GM23338 (cell line): Measurements from ENCODE around the gene SLC1A4. TPM values are rescaled to one million over a fixed set of nuclear protein-coding genes. Genes with fewer than 3 reads are reported as not detected.

ENCODE experiments used
- ATAC-seq: fragments of 200-7000 bp; cut with Tn5 transposase; 3 replicates; pipeline ENCODE4 v1.9.1; 2020
- DNase-seq: peaks from one replicate; pipeline ENCODE4 v3.0.0-alpha.2; 2015; ENCODE audit warnings: low spot score
- H2AFZ ChIP-seq: fragments of 200-600 bp; sonication (generic); 2 replicates; pipeline ENCODE4 v1.8.0; 2016; ENCODE audit warnings: antibody characterized with exemption, mild to moderate bottlenecking, moderate library complexity
- H3F3A ChIP-seq: fragments of 200-600 bp; sonication (generic); replicated peaks from 2 replicates; pipeline ENCODE4 v1.8.0; 2017; ENCODE audit warnings: antibody characterized with exemption, mixed run types, low read depth
- H3K27ac ChIP-seq: fragments of 200-600 bp; sonication (generic); 2 replicates; pipeline ENCODE4 v1.6.1; 2016; ENCODE audit warnings: low read depth
- H3K27me3 ChIP-seq: fragments of 200-600 bp; sonication (generic); 2 replicates; pipeline ENCODE4 v1.8.0; 2016; ENCODE audit warnings: mild to moderate bottlenecking, mixed run types, moderate library complexity; ENCODE audit not compliant: insufficient read depth
- H3K36me3 ChIP-seq: fragments of 200-600 bp; sonication (generic); 2 replicates; pipeline ENCODE4 v1.8.0; 2016; ENCODE audit warnings: mild to moderate bottlenecking; ENCODE audit not compliant: insufficient read depth
- H3K4me1 ChIP-seq: fragments of 200-600 bp; sonication (generic); 2 replicates; pipeline ENCODE4 v1.8.0; 2016; ENCODE audit warnings: mild to moderate bottlenecking, moderate library complexity; ENCODE audit not compliant: insufficient read depth
- H3K4me2 ChIP-seq: fragments of 200-600 bp; sonication (generic); 2 replicates; pipeline ENCODE4 v1.7.1; 2017; ENCODE audit warnings: mixed run types
- H3K4me3 ChIP-seq: fragments of 200-600 bp; sonication (generic); 2 replicates; pipeline ENCODE4 v1.6.1; 2016; ENCODE audit warnings: mixed run types
- H3K79me2 ChIP-seq: fragments of 200-600 bp; sonication (generic); replicated peaks from 2 replicates; pipeline ENCODE4 v1.8.0; 2017; ENCODE audit warnings: mild to moderate bottlenecking; ENCODE audit not compliant: insufficient read depth
- H3K9me2 ChIP-seq: fragments of 200-600 bp; sonication (generic); 2 replicates; pipeline ENCODE4 v1.8.0; 2017; ENCODE audit not compliant: insufficient read depth
- H4K20me1 ChIP-seq: fragments of 200-600 bp; sonication (generic); replicated peaks from 2 replicates; pipeline ENCODE4 v1.8.0; 2017; ENCODE audit warnings: mild to moderate bottlenecking; ENCODE audit not compliant: insufficient read depth
- H3K27ac Mint-ChIP-seq: 2 replicates; pipeline ENCODE4 v1.8.0; 2020; ENCODE audit warnings: inconsistent platforms, mild to moderate bottlenecking, moderate library complexity, mixed read lengths
- H3K27me3 Mint-ChIP-seq: 3 replicates; pipeline ENCODE4 v1.8.0; 2022; ENCODE audit warnings: low read depth, mild to moderate bottlenecking, moderate library complexity, mixed read lengths, inconsistent platforms; ENCODE audit not compliant: insufficient read depth, poor library complexity
- H3K36me3 Mint-ChIP-seq: 3 replicates; pipeline ENCODE4 v1.8.0; 2021; ENCODE audit warnings: low read depth, mild to moderate bottlenecking, inconsistent platforms, moderate library complexity, mixed read lengths
- H3K4me1 Mint-ChIP-seq: 3 replicates; pipeline ENCODE4 v1.8.0; 2020; ENCODE audit warnings: mild to moderate bottlenecking, inconsistent platforms, mixed read lengths
- H3K4me3 Mint-ChIP-seq: 3 replicates; pipeline ENCODE4 v1.8.0; 2021; ENCODE audit warnings: moderate library complexity, mild to moderate bottlenecking, inconsistent platforms, mixed read lengths
- H3K9me3 Mint-ChIP-seq: 3 replicates; pipeline ENCODE4 v1.8.0; 2020; ENCODE audit warnings: moderate library complexity, mild to moderate bottlenecking, inconsistent platforms, mixed read lengths
- CREB1 ChIP-seq: fragments of 250-450 bp; sonication (Bioruptor Pico); IDR thresholded peaks from 2 replicates; pipeline ENCODE4 v1.5.0; 2020; ENCODE audit warnings: low read depth, mild to moderate bottlenecking, moderate library complexity
- ETS1 ChIP-seq: IDR thresholded peaks from 2 replicates; pipeline ENCODE4 v1.6.1; 2016; ENCODE audit warnings: antibody characterized with exemption
- EZH2 ChIP-seq: fragments of 200-600 bp; sonication (generic); IDR thresholded peaks from one replicate; pipeline ENCODE4 v1.8.0; 2017; ENCODE audit warnings: antibody characterized with exemption, mild to moderate bottlenecking, low read depth; ENCODE audit not compliant: unreplicated experiment
- EZH2phosphoT487 ChIP-seq: fragments of 200-600 bp; sonication (generic); IDR thresholded peaks from one replicate; pipeline ENCODE4 v1.8.1; 2018; ENCODE audit warnings: antibody characterized with exemption; ENCODE audit not compliant: unreplicated experiment
- JUNB ChIP-seq: IDR thresholded peaks from one replicate; pipeline ENCODE4 v1.6.1; 2016; ENCODE audit warnings: antibody characterized with exemption; ENCODE audit not compliant: unreplicated experiment
- NANOG ChIP-seq: IDR thresholded peaks from 2 replicates; pipeline ENCODE4 v1.6.1; 2016; ENCODE audit warnings: antibody characterized with exemption, borderline replicate concordance
- POLR2AphosphoS5 ChIP-seq: IDR thresholded peaks from 2 replicates; pipeline ENCODE4 v1.6.1; 2016; ENCODE audit warnings: antibody characterized with exemption, low read depth
- REST ChIP-seq: IDR thresholded peaks from one replicate; pipeline ENCODE4 v1.6.1; 2018; ENCODE audit warnings: antibody characterized with exemption; ENCODE audit not compliant: unreplicated experiment
- STAT1 ChIP-seq: IDR thresholded peaks from one replicate; pipeline ENCODE4 v1.6.1; 2016; ENCODE audit warnings: antibody characterized with exemption; ENCODE audit not compliant: unreplicated experiment
- ZNF114 ChIP-seq: fragments of 250-450 bp; sonication (Bioruptor Pico); IDR thresholded peaks from 2 replicates; pipeline ENCODE4 v1.5.0; 2020; ENCODE audit warnings: mild to moderate bottlenecking, moderate library complexity
- ZNF331 ChIP-seq: fragments of 250-450 bp; sonication (Bioruptor Pico); IDR thresholded peaks from 2 replicates; pipeline ENCODE4 v1.5.0; 2020; ENCODE audit warnings: low read depth, mild to moderate bottlenecking, moderate library complexity
- polyA plus RNA-seq: library from polyadenylated mRNA; unstranded; fragments of >200 nt; fragmentation: Nextera tagmentation; extraction: Ambion mirVana; gene quantifications from 2 replicates; pipeline ENCODE4 v1.2.1, GENCODE V29; 2016
- total RNA-seq: library from RNA; depleted of rRNA; stranded (reverse); fragments of >200 nt; shearing (Covaris generic); gene quantifications from 2 replicates; pipeline ENCODE4 v1.2.3, GENCODE V29; 2014
- TF ChIP-seq, protein P1 (sequence below), 2 experiments: fragments of 200-600 bp in 1 of 2; sonication (generic) in 1 of 2; conservative IDR thresholded peaks; 2 replicates each; pipeline versions ENCODE4 v1.5.1 to v1.6.1; 2016 to 2017; ENCODE audit warnings: antibody characterized with exemption in 2 of 2, low read depth in 2 of 2, mild to moderate bottlenecking in 2 of 2, moderate library complexity in 1 of 2
- TF ChIP-seq, protein P2 (sequence below): fragments of 250-450 bp; sonication (Bioruptor Pico); IDR thresholded peaks from 2 replicates; pipeline ENCODE4 v1.5.0; 2020; ENCODE audit warnings: mild to moderate bottlenecking, moderate library complexity

Gene SLC1A4
- total and polyA plus RNA-seq, 2 experiments from 2014 or later, result 1.3 to 2.7 TPM

DNA sequence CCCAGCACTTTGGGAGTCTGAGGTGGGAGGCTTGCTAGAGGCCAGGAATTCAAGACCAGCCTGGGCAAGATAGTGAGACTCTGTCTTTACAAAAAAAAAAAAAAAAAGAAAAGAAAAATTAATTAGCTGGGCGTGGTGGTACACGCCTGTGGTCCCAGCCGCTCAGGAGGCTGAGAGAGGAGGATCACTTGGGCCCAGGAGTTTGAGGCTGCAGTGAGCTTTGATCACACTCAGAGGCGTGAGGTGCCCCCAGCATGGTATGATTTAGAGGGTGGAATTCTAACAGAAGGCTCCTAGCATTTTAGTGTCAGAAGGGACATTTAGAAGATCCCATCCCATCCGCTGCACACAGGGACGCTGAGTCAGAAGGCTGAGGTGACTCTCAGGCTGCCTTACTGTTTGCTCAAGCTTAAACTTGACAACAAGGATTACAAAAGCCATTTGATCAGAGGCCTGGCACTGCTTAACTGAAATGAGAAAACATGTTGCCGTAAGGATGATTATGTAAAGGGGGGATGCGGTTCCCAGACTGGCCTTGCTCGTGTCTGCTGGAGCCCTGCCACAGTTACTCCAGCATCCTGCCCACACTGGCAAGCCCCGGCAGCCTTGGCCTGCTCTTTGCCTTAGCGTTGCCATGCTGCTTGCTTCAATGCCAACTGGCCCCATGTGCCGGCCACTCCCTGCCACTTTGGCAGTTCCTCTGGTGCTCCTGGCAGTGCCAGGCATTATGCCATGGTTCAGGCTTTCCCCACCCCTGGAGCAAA, 45.6 kb upstream of the SLC1A4 start:
- Histone ChIP-seq H3K9me2 (no peaks in the 10 kb centered on the region), H3K4me2 (no peak overlapping the region), H3K79me2 (no peaks in the 10 kb centered on the region), H2AFZ (no peak overlapping the region), H4K20me1 (no peaks in the 10 kb centered on the region), H3K4me1 (peaks cover 20% of the 10 kb centered on the region), H3F3A (no peaks in the 10 kb centered on the region), H3K27me3 (no peaks in the 10 kb centered on the region), H3K27ac (no peak overlapping the region), H3K36me3 (no peaks in the 10 kb centered on the region; the same call in 1 of the 2 replicates), H3K4me3 (no peak overlapping the region)
- TF ChIP-seq ZNF331 (CRISPR knock-in tag) (no peak), CREB1 (CRISPR knock-in tag) (no peak), NANOG (no peak), REST (no peak), ETS1 (no peak), STAT1 (no peak), JUNB (no peak), POLR2AphosphoS5 (no peak), EZH2 (no peak), EZH2phosphoT487 (no peak), ZNF114 (no peak)
- TF ChIP-seq, protein P1, sequence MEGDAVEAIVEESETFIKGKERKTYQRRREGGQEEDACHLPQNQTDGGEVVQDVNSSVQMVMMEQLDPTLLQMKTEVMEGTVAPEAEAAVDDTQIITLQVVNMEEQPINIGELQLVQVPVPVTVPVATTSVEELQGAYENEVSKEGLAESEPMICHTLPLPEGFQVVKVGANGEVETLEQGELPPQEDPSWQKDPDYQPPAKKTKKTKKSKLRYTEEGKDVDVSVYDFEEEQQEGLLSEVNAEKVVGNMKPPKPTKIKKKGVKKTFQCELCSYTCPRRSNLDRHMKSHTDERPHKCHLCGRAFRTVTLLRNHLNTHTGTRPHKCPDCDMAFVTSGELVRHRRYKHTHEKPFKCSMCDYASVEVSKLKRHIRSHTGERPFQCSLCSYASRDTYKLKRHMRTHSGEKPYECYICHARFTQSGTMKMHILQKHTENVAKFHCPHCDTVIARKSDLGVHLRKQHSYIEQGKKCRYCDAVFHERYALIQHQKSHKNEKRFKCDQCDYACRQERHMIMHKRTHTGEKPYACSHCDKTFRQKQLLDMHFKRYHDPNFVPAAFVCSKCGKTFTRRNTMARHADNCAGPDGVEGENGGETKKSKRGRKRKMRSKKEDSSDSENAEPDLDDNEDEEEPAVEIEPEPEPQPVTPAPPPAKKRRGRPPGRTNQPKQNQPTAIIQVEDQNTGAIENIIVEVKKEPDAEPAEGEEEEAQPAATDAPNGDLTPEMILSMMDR (conservative IDR thresholded peaks at IDR 0.05; ENCODE audit: low read depth in 2 of 2), result no peak
- TF ChIP-seq, protein P2, sequence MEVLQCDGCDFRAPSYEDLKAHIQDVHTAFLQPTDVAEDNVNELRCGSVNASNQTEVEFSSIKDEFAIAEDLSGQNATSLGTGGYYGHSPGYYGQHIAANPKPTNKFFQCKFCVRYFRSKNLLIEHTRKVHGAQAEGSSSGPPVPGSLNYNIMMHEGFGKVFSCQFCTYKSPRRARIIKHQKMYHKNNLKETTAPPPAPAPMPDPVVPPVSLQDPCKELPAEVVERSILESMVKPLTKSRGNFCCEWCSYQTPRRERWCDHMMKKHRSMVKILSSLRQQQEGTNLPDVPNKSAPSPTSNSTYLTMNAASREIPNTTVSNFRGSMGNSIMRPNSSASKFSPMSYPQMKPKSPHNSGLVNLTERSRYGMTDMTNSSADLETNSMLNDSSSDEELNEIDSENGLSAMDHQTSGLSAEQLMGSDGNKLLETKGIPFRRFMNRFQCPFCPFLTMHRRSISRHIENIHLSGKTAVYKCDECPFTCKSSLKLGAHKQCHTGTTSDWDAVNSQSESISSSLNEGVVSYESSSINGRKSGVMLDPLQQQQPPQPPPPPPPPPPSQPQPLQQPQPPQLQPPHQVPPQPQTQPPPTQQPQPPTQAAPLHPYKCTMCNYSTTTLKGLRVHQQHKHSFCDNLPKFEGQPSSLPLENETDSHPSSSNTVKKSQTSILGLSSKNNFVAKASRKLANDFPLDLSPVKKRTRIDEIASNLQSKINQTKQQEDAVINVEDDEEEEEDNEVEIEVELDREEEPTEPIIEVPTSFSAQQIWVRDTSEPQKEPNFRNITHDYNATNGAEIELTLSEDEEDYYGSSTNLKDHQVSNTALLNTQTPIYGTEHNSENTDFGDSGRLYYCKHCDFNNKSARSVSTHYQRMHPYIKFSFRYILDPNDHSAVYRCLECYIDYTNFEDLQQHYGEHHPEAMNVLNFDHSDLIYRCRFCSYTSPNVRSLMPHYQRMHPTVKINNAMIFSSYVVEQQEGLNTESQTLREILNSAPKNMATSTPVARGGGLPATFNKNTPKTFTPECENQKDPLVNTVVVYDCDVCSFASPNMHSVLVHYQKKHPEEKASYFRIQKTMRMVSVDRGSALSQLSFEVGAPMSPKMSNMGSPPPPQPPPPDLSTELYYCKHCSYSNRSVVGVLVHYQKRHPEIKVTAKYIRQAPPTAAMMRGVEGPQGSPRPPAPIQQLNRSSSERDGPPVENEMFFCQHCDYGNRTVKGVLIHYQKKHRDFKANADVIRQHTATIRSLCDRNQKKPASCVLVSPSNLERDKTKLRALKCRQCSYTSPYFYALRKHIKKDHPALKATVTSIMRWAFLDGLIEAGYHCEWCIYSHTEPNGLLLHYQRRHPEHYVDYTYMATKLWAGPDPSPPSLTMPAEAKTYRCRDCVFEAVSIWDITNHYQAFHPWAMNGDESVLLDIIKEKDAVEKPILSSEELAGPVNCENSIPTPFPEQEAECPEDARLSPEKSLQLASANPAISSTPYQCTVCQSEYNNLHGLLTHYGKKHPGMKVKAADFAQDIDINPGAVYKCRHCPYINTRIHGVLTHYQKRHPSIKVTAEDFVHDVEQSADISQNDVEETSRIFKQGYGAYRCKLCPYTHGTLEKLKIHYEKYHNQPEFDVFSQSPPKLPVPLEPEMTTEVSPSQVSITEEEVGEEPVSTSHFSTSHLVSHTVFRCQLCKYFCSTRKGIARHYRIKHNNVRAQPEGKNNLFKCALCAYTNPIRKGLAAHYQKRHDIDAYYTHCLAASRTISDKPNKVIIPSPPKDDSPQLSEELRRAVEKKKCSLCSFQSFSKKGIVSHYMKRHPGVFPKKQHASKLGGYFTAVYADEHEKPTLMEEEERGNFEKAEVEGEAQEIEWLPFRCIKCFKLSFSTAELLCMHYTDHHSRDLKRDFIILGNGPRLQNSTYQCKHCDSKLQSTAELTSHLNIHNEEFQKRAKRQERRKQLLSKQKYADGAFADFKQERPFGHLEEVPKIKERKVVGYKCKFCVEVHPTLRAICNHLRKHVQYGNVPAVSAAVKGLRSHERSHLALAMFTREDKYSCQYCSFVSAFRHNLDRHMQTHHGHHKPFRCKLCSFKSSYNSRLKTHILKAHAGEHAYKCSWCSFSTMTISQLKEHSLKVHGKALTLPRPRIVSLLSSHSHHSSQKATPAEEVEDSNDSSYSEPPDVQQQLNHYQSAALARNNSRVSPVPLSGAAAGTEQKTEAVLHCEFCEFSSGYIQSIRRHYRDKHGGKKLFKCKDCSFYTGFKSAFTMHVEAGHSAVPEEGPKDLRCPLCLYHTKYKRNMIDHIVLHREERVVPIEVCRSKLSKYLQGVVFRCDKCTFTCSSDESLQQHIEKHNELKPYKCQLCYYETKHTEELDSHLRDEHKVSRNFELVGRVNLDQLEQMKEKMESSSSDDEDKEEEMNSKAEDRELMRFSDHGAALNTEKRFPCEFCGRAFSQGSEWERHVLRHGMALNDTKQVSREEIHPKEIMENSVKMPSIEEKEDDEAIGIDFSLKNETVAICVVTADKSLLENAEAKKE (CRISPR knock-in tag), result no peak
- peaks cover 23% of the 10 kb centered on the region for H3K4me1 Mint-ChIP-seq
- no peak overlapping the region for H3K27ac Mint-ChIP-seq
- no peak for ATAC-seq
- H3K36me3 Mint-ChIP-seq, result no peaks in the 10 kb centered on the region
- no peak for DNase-seq
- peaks cover 14% of the 10 kb centered on the region for H3K27me3 Mint-ChIP-seq
- H3K4me3 Mint-ChIP-seq, result no peak overlapping the region
- no peaks in the 10 kb centered on the region; the same call in 2 of the 3 replicates for H3K9me3 Mint-ChIP-seq
